GM08714 (cell line): ENCODE results near the gene APOA1.
A peak's percentile ranks its signal among the peaks of the same experiment; 100 is the strongest.
"Not testable (repeated sequence)": the region's sequence is repeated elsewhere in the genome, so short reads cannot be mapped to it uniquely, and the experiment has no call there.

Source experiments
- H3K4me3 ChIP-seq: fragments of 200-500 bp; sonication (Bioruptor generic); 2 replicates; pipeline ENCODE4 v1.5.1; 2014; ENCODE audit warnings: mild to moderate bottlenecking, low read length, inconsistent platforms
- ZNF274 ChIP-seq: IDR thresholded peaks from 2 replicates; pipeline ENCODE4 v1.6.1; 2012; ENCODE audit warnings: mild to moderate bottlenecking, low read depth, low read length

Gene APOA1

DNA sequence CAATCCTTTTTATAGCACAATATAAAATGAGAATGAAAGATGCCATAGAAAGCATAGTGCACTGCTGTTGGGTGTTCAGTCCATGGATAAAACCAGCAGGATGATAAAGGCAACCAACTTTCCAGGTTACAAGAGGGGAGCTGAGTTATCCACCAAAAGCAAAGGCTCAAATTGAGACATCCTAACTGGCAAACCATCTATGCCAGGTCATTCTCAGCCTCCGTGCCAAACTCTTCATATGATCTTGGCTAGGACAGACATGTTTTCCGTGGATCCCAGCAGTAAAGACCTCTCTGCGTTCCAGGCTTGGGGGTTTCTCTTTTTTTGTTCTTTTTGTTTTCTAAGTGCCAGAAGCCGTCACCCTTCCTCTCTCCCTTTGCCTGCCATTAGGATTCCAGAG, 7.3 kb upstream of the APOA1 start:
- H3K4me3 ChIP-seq = no peak overlapping the region
- TF ChIP-seq ZNF274 = no peak

DNA sequence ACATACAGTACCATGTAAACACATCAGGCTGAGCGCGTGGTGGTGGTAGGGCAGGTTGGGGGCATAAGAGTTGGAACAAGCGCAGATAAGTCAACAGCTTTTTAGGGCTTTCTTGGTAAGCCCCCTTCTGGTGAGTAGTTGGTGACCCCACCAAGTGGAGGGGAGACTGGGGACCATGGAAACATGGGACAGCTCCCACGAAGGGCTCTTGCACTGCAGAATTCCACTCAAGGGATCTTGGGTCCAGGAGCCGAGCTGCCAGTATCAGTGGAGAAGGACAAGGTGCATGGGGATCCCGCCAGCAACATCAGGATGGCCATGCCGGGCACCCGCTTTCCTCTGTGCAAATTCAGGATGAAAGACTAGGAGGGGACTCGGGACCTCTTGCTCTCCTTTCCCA, 6.2 kb upstream of the APOA1 start:
- TF ChIP-seq ZNF274 = no peak
- no peak overlapping the region for H3K4me3 ChIP-seq

DNA sequence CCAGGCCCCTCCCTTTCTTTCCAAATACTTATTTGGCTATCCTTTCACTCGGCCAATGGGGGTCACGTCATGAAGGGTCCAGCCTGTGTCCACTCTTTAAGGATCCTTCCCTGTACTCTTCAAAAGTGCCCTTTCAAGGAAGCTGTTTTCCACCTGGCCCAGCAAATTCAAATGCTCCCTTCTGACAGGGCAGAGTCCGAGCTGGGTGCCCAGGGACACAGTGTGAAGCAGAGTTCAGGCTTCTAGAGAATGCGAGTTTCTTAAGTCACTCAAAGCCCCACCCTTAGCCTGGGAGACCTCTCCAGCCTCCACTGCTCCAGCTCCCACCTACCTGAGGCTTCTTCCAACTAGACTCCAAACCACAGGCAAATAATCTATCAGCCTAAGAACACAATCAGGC, 5.5 kb upstream of the APOA1 start:
- no peak for TF ChIP-seq ZNF274
- H3K4me3 ChIP-seq = no peak overlapping the region

DNA sequence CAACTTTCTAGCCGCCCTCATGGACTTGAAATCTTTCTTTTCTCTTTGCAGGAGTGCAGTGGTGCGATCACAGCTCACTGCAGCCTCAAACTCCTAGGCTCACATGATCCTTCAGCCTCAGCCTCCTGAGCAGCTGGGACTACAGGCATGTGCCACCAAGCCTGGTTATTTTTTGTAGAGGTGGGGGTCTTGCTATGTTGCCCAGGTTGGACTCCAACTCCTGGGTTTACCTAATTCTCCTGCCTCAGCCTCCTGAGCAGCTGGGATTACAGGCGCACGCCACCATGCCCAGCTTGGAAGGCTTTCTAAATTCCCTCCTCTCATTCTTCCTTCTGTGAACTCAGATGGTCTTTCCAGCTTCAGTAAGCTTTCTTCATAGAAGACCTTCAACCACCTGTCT, 4.7 kb upstream of the APOA1 start:
- no peak for TF ChIP-seq ZNF274
- no peak overlapping the region for H3K4me3 ChIP-seq

DNA sequence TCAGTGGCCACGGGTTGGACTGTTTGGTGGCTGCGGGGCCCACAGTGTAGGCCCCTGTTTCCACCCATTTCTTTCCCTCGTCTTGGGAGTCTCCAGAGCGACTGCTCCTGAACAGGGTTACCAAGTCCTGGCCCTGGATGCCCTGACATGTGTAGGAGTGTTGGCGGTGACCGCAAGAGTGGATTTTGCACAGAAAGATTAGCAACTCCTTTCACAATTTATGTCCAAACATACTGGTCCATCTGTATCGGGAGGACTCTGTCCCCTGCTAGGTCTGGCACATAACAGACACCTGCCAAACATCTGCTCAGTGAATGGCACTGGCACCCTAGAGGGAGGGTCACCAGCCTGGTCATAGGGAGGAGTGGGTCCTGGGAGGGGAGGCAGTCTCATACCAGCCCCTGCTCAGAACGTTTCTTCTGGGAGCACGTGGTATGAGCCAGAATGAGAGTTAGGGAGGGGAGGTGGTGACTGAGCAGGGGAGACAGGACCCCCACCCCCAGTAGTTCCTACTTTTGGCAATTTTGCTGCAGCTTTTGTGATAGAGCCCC, 3.4 kb upstream of the APOA1 start:
- no peak for TF ChIP-seq ZNF274
- no peak overlapping the region for H3K4me3 ChIP-seq

DNA sequence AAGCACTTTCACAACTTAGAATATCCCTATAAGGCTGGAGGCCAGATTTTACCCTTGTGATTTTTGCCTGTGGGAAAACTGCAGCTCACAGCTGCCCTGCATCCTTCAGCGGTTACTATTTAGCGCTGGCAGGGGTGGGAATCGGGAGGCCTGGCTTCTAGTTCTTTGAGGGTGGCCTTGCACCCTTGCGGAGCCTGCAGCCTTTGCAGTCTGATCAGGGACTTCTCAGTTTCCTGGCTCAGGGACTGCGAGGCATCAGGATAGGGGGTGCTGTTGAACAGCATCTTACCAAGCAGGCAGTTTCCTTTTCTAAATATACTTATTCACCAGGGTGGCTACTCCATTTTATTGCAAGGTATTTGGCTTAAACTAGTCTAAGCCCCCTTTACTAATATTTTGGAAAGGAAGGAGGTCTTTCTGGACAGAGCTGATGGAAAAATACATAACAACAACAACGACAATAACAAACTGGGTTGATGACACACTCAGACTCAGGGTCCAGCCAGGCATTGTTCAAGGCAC, 2.9 kb upstream of the APOA1 start:
- H3K4me3 ChIP-seq = no peak overlapping the region
- TF ChIP-seq ZNF274 = no peak

DNA sequence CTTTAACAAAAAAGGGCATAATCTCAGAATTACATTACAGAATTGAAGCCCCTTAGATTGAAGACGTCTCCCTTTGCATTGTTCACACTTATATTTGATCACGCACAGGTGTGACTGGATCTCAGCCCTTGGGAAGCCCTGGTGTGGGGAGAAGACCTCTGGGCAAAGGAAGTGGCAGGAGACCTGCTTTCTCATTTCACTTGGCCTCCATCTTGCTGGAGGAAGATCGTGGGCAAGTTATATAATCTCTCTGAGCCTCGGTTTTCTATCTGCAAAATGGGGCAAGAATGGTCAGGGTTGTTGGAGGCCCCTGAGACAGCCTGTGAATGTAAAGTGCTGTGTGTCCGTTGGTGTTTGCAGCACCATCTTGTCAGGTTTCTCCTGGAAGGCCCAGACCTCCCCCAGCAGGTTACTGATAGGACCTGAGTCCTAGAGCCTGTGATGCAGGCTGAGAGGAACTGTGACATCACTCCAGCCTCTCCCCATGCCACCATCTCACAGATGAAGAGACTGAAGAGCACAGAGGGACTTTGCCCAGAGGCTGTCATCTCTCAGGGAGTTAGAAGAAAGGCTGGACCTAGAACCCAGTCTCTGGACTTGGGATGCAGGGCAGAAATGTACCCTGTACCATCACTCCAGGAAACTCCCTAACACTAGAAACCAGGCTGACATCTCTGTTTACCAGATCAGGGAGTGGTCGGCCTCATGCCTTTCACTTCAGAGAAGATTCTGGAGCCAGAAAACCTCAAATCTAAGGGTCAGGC, 1.1 kb upstream of the APOA1 start:
- no peak for TF ChIP-seq ZNF274
- no peak overlapping the region for H3K4me3 ChIP-seq

DNA sequence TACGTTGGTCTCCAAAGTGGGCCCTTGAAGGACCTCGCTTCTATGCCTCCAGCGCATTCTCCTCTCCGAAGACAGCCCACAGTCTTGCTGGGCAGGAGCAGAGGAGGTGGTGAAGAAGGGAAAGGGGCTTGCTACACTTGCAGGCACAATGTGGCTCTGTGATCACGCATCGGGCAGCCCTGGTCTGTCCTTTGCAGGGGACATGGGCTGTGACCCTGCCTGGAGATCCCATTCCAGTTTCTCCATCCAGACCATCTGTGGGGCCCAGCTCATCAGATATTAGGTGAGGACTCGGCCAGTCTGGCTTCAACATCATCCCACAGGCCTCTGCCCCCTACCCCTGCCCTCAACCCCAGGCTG, 810 bp downstream of the APOA1 start:
- no peak overlapping the region for H3K4me3 ChIP-seq

DNA sequence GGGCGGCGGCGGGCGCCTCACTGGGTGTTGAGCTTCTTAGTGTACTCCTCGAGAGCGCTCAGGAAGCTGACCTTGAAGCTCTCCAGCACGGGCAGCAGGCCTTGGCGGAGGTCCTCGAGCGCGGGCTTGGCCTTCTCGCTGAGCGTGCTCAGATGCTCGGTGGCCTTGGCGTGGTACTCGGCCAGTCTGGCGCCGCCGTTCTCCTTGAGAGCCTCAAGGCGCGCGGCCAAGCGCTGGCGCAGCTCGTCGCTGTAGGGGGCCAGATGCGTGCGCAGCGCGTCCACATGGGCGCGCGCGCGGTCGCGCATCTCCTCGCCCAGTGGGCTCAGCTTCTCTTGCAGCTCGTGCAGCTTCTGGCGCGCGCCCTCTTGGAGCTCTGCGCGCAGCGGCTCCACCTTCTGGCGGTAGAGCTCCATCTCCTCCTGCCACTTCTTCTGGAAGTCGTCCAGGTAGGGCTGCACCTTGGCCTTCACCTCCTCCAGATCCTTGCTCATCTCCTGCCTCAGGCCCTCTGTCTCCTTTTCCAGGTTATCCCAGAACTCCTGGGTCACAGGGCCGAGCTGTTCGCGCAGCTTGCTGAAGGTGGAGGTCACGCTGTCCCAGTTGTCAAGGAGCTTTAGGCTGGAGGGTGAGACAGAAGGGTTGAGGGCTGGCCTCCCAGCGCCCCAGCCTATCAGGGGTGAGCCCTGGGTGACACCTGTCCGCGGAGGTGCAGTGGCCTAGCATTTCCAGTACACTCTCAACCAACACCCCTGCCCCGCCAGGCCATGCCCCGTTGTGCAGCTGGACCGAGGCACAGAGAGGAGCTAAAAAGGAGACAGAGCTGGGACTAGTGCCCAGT, 1.4 kb downstream of the APOA1 start:
- peak overlapping the region; percentile 3; the same call in 1 of the 2 replicates for H3K4me3 ChIP-seq
- no peak for TF ChIP-seq ZNF274

More for the DNA sequence above, 810 bp downstream of the APOA1 start:
- no peak for TF ChIP-seq ZNF274

DNA sequence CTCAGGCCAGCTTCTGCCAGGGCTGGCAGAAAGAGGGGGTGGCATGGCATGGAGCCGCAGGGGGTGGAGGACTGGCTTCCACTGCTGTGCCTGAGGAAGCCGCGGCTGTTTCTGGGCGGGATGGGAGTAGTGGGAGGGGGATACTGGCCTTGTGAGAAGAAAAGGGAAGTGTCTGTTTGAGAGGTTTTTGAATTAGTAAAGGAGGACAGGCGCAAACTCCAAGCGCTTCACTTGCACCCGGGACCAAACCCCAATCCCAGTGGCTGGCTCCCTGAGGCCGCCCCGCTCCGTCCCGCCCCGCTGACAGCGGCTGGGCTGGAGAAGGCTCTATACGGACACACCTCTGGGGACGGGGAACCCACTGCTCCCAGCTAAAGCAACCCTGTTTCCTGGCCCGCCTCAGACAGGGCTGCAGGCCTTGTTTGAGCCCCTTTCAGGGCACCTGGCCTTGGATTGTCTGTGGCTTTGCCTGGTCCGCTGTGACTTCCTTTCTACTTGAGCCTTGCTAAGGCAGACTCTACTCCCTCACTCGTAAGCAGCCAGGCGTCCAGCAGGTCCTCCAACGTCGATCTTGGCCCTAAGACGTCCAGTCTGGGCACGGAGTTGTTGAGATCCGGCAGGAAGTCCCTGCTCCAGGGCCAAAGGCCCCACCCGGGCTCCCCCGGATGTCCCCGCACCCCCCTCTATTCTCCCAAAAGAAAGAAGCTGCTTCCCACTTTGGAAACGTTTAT, 2.2 kb downstream of the APOA1 start:
- H3K4me3 ChIP-seq = peak overlapping the region; percentile 3; the same call in 1 of the 2 replicates
- TF ChIP-seq ZNF274 = no peak

DNA sequence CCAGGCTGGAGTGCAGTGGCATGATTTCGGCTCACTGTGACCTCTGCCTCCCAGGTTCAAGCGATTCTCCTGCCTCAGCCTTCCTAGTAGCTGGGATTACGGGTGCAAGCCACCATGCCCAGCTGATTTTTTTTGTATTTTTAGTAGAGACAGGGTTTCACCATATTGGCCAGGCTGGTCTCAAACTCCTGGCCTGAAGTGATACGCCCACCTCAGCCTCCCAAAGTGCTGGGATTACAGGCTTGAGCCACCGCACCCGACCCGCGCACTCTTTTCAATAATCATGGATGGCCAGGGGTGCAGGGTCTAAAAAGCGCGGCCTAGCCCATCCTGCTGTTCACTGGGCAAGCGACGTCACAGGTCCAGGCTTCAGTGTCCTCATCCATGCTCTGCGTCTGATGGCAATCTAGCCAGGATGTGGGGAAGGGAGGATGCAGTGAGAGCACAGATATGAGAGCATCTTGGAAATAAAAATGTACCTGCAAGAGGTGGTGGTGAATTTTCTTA, 2.8 kb downstream of the APOA1 start:
- not testable (repeated sequence) for H3K4me3 ChIP-seq

DNA sequence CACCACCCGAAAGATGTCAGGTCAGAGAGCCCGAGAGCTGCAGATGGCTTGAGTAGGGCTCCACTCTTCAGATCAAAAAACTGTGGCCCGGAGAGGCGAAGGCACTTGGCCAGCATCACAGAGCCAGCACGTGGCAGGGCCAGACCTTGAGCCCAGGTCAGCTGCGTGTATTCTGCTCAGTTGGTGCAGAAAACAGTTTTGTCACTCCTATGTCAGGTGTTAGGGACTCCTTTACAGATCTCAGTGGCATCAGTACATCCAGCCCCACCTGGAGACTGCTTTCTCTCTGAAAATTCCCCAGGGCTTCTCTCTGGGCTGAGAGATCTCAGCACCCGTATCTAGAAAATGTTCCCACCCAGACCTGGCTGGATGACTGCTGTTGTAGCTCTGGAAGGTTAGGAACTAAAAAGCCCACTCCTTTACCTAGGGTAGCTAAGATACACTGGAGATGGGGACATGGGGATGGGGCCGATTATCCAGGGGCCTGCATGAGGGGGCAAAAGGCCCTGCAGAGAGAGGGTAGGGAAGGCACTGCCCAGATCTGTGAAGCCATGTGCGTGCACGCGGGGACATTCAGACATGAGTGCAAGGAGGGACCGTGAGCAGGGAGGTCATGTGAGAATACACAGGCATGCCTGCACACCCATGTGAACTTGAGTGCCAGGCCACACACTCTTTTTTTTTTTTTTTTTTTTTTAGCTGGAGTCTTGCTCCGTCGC, 3.4 kb downstream of the APOA1 start:
- H3K4me3 ChIP-seq = no peak overlapping the region
- no peak for TF ChIP-seq ZNF274

DNA sequence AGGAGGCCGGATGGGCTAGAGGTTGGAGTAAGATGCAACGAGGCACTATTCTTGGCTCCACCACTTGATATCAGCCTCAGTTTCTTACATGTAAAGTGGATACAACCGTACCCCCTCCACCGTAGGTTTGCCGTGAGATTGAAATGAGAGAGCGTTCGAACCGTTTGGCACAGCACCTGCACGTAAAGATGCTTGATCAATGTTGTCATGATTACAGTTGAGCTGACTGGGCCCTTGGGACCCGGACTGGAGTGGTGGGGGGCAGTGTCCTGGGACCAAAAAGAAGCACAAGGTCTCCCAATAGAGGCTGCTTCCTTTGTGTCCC, 4.0 kb downstream of the APOA1 start:
- H3K4me3 ChIP-seq = no peak overlapping the region
- TF ChIP-seq ZNF274 = no peak
